Kidney (tissue), 14 donors: ENCODE data around the gene DNAJC15. TPM values are rescaled to one million over a fixed set of nuclear protein-coding genes. Genes with fewer than 3 reads are reported as not detected.
"Not testable (repeated sequence)": the region's sequence is repeated elsewhere in the genome, so short reads cannot be mapped to it uniquely, and the experiment has no call there.

ENCODE experiments used
- DNase-seq, 5 donors: peaks; one replicate each; pipeline ENCODE4 v3.0.0-alpha.2; 2013 to 2020
- FAIRE-seq: peaks from 2 replicates; lab custom pipeline; 2012; peaks lifted over from hg19 to GRCh38; lab: Jason Lieb, UNC
- H3K27ac ChIP-seq, 2 donors: one replicate each; pipeline ENCODE4 v1.7.0; 2013; ENCODE audit warnings: low read depth in 2 of 2, low read length in 2 of 2, inconsistent platforms in 1 of 2
- H3K27me3 ChIP-seq: one replicate; pipeline ENCODE4 v1.7.1; 2013; ENCODE audit warnings: low read length, inconsistent platforms; ENCODE audit not compliant: control insufficient read depth, insufficient read depth
- H3K36me3 ChIP-seq, 3 donors: one replicate each; pipeline versions ENCODE4 v1.7.0 to v1.7.1; 2013; ENCODE audit warnings: low read length in 3 of 3, control low read depth in 1 of 3, inconsistent platforms in 1 of 3; ENCODE audit not compliant: insufficient read depth in 3 of 3, control insufficient read depth in 2 of 3
- H3K4me1 ChIP-seq, 3 donors: one replicate each; pipeline versions ENCODE4 v1.7.0 to v1.7.1; 2013; ENCODE audit warnings: low read length in 3 of 3, inconsistent platforms in 1 of 3, low read depth in 1 of 3; ENCODE audit not compliant: control insufficient read depth in 2 of 3, insufficient read depth in 2 of 3
- H3K4me3 ChIP-seq, 3 donors: one replicate each; pipeline versions ENCODE4 v1.7.0 to v1.8.1; 2013; ENCODE audit warnings: low read length in 3 of 3, control low read depth in 1 of 3, inconsistent platforms in 1 of 3
- H3K9ac ChIP-seq, 3 donors: one replicate each; pipeline versions ENCODE4 v1.7.0 to v1.7.1; 2013; ENCODE audit warnings: low read length in 3 of 3, control low read depth in 1 of 3, inconsistent platforms in 1 of 3
- H3K9me3 ChIP-seq, 3 donors: one replicate each; pipeline versions ENCODE4 v1.7.0 to v1.7.1; 2013; ENCODE audit warnings: low read length in 3 of 3, control low read depth in 1 of 3, inconsistent platforms in 1 of 3; ENCODE audit not compliant: control insufficient read depth in 2 of 3, insufficient read depth in 1 of 3
- CTCF ChIP-seq: IDR thresholded peaks from 3 replicates; pipeline ENCODE4 v1.5.1; 2012; ENCODE audit warnings: mild to moderate bottlenecking, moderate library complexity, borderline replicate concordance; ENCODE audit not compliant: insufficient read depth; ENCODE audit errors: extremely low read depth
- intact Hi-C: fragments of 100-400 bp; cut with DNase I; formaldehyde crosslinking; loops from one replicate; pipeline ENCODE4 v1.11.1; 2022
- polyA plus RNA-seq: library from polyadenylated mRNA; stranded (reverse); fragments of 350-450 nt; fragmentation: Illumina TruSeq; extraction: RNeasy Lipid Tissue Mini Kit (QIAGEN cat#74804); gene quantifications from one replicate; pipeline ENCODE4 v1.2.3, GENCODE V29; 2014; ENCODE audit warnings: low read depth, low replicate concordance; ENCODE audit not compliant: insufficient read depth
- total RNA-seq: library from RNA; stranded (reverse); fragmentation: NEBNext Ultra II Directional; extraction: Animal tissue kit (Norgen Biotek cat#: 25700); gene quantifications from one replicate; pipeline ENCODE4 v1.2.1, GENCODE V29; 2021
- donor health status: control.
- donor health status: control.
- donor health status: control.
- donor health status: control.
- donor health status: control.
- donor health status: DM: yes; HTN: yes; CAD: no.
- donor health status: Normal renal cell carcinoma (clear cell type).

The DNAJC15 gene
- total and polyA plus RNA-seq, 2 donors from 2014 or later: 18.8 to 31.0 TPM

- FAIRE-seq (no peak), DNase-seq (no peak)
- TF ChIP-seq CTCF: no peak
- Histone ChIP-seq H3K9ac (no peak overlapping the region), H3K27ac (no peak overlapping the region), H3K4me1 (peaks cover 0 to 2% (median 0%) of the 10 kb centered on the region in 3 donors), H3K27me3 (no peaks in the 10 kb centered on the region), H3K9me3 (no peaks in the 10 kb centered on the region), H3K36me3 (no peaks in the 10 kb centered on the region), H3K4me3 (no peak overlapping the region)
- intact Hi-C loops: no loop called here
Measured at GRCh38 chr13:43036351-43037250, 13.2 kb downstream of the DNAJC15 start.

GRCh38 chr13:43039966-43040365, 16.6 kb downstream of the DNAJC15 start:
- intact Hi-C loops: no loop called here
- no peak for DNase-seq
- no peak overlapping the region for H3K27ac ChIP-seq
- H3K36me3 ChIP-seq: no peaks in the 10 kb centered on the region
- no peak for TF ChIP-seq CTCF
- H3K9ac ChIP-seq: no peak overlapping the region
- no peaks in the 10 kb centered on the region for H3K27me3 ChIP-seq
- peaks cover 0 to 5% (median 0%) of the 10 kb centered on the region in 3 donors for H3K4me1 ChIP-seq
- no peak overlapping the region for H3K4me3 ChIP-seq
- no peaks in the 10 kb centered on the region for H3K9me3 ChIP-seq
- FAIRE-seq: no peak

- H3K36me3 ChIP-seq, H3K4me1 ChIP-seq, FAIRE-seq, H3K27ac ChIP-seq, H3K27me3 ChIP-seq, H3K9me3 ChIP-seq, H3K4me3 ChIP-seq, H3K9ac ChIP-seq, DNase-seq, intact Hi-C loops: not testable (repeated sequence)
Measured at GRCh38 chr13:43040581-43041368, 17.4 kb downstream of the DNAJC15 start.

- DNase-seq (no peak), FAIRE-seq (no peak)
- TF ChIP-seq CTCF: no peak
- Histone ChIP-seq H3K9ac (no peak overlapping the region), H3K27me3 (no peaks in the 10 kb centered on the region), H3K27ac (no peak overlapping the region), H3K9me3 (no peaks in the 10 kb centered on the region), H3K36me3 (no peaks in the 10 kb centered on the region), H3K4me1 (peaks cover 0 to 6% (median 0%) of the 10 kb centered on the region in 3 donors), H3K4me3 (no peak overlapping the region)
- intact Hi-C loops: no loop called here
Measured at GRCh38 chr13:43041369-43041921, 18.1 kb downstream of the DNAJC15 start.
